Esophagus (tissue), 2 donors: ENCODE measurements around the gene BPIFB6. TPM values are rescaled to one million over a fixed set of nuclear protein-coding genes. Genes with fewer than 3 reads are reported as not detected.

Source experiments
- H3K27ac ChIP-seq, 2 donors: one replicate each; pipeline ENCODE4 v1.5.1; 2013; ENCODE audit warnings: low read depth in 2 of 2, mild to moderate bottlenecking in 2 of 2, inconsistent platforms in 1 of 2, low read length in 1 of 2, moderate library complexity in 1 of 2
- H3K27me3 ChIP-seq, 2 donors: one replicate each; pipeline ENCODE4 v1.6.1; 2013; ENCODE audit warnings: low read length in 2 of 2, control low read depth in 1 of 2, mild to moderate bottlenecking in 1 of 2; ENCODE audit not compliant: insufficient read depth in 2 of 2, control insufficient read depth in 1 of 2
- H3K36me3 ChIP-seq, 2 donors: one replicate each; pipeline ENCODE4 v1.6.1; 2013; ENCODE audit warnings: low read length in 1 of 2; ENCODE audit not compliant: control insufficient read depth in 2 of 2, insufficient read depth in 2 of 2
- H3K4me1 ChIP-seq, 2 donors: one replicate each; pipeline ENCODE4 v1.6.1; 2013; ENCODE audit warnings: low read length in 1 of 2; ENCODE audit not compliant: control insufficient read depth in 2 of 2, insufficient read depth in 2 of 2
- H3K4me3 ChIP-seq, 2 donors: one replicate each; pipeline ENCODE4 v1.5.1; 2013; ENCODE audit warnings: low read length in 2 of 2, mild to moderate bottlenecking in 2 of 2, low read depth in 1 of 2, moderate library complexity in 1 of 2
- H3K9me3 ChIP-seq, 2 donors: one replicate each; pipeline ENCODE4 v1.6.1; 2013; ENCODE audit warnings: mild to moderate bottlenecking in 2 of 2, low read depth in 1 of 2, low read length in 1 of 2, moderate library complexity in 1 of 2; ENCODE audit not compliant: control insufficient read depth in 2 of 2, insufficient read depth in 1 of 2
- WGBS, 2 donors: extraction: QIAGEN DNeasy Blood & Tissue Kit; methylation state at CpG; one replicate each; pipeline ENCODE4 v1.1.7; 2013; 5-methylcytosine and 5-hydroxymethylcytosine counted together
- polyA plus RNA-seq, 2 donors: library from polyadenylated mRNA; stranded (reverse); fragments of 200-250 nt; gene quantifications; one replicate each; pipeline ENCODE4 v1.2.3, GENCODE V29; 2013
- donor health status: healthy with polysubstance abuse.
- donor health status: Bipolar disorder and iron deficiency.

Gene BPIFB6
- polyA plus RNA-seq, 2 donors, result not detected

DNA sequence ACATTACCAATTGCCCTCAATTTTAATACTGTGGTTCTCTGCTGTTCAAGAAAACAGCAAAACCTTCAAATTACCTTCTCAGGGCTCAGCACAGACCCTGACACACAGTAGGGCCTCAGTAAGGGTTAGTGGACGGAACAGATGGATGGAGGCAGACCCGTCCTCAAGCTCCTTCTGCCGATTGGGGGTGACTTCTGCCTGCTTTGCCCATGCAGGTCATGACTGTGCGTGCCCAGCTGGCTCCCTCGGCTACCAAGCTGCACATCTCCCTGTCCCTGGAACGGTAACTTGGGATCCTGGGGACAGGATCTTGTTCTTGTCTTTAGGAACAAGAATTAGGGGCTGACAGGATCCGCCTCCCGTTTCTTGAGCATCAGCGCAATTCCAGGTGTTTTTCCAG lies 38.2 kb downstream of the BPIFB6 start:
- H3K4me3 ChIP-seq, result no peak overlapping the region
- no peaks in the 10 kb centered on the region for H3K27me3 ChIP-seq
- 82 to 85% methylated on average over 9 of the region's 9 CpGs for WGBS, 2 donors

DNA sequence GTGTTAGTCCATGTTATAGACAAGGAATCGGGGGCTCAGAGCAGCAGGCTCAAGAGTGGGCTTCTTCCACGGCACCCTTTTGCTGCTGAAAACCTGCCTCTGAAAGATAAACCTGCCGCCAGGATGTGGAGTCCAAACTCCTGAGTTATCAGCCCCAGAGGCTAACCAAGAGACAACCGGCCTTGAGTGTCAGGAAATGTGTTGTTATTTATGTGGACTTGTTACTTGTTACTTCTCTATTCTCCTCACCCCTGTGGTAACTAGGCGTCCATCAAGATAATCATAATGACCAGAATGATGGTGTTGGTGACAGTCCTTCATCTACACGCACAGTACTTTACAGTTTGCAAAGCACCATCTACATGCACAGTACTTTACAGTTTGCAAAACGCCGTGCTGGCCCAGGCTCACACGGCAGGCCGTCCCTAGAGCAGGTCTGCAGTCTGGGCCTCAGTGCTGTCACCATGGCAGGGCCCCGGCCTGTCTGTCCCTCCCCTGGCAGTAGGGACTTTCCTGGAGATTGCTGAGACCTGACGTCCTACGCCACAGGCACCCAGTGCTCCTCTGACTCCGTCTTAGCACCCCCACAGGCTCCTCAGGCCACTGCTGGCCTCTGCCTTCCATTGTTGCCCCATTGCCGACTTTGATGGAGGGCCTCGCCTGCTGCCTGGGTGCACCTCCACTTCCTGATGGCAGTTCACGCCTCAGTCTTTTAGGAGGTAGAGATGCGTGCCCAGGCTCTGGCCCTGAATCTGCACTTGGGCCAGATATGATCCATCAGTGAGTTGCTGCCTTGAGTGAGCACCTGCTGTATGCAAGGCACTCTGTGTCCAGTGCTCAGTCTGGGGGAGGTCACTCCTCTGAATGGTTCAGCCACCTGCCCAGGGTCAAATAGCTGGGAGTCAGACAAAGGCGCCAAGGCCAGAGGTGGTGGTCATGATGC lies 38.9 kb downstream of the BPIFB6 start:
- WGBS, 2 donors, result 80 to 81% methylated on average over 19 of the region's 19 CpGs
- Histone ChIP-seq H3K36me3 (no peaks in the 10 kb centered on the region), H3K27ac (no peak overlapping the region), H3K4me1 (no peaks in the 10 kb centered on the region), H3K9me3 (no peaks in the 10 kb centered on the region), H3K4me3 (no peak overlapping the region), H3K27me3 (no peaks in the 10 kb centered on the region)

More for the DNA sequence above, 38.2 kb downstream of the BPIFB6 start:
- Histone ChIP-seq H3K36me3 (no peaks in the 10 kb centered on the region), H3K27ac (no peak overlapping the region), H3K9me3 (no peaks in the 10 kb centered on the region), H3K4me1 (no peaks in the 10 kb centered on the region)

DNA sequence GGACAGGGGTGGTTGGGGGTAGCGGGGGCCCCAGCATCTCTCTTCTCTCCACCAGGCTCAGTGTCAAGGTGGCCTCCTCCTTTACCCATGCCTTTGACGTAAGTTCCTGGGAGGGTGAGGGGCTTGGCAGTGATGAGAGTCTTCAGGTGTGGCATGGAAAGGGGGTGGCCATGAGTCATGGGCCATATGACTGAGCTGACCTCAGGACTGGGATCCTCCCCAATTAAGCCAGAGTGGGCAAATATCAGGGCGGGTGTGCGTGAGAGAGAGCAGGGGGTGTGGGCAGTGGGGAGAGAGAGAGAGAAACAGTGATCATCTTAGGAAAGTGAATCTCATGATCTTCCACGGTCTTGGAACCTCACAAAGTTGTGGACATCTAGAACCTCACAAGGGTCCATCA lies 39.8 kb downstream of the BPIFB6 start:
- Histone ChIP-seq H3K36me3 (no peaks in the 10 kb centered on the region), H3K4me3 (no peak overlapping the region), H3K27ac (no peak overlapping the region), H3K4me1 (no peaks in the 10 kb centered on the region), H3K27me3 (no peaks in the 10 kb centered on the region), H3K9me3 (no peaks in the 10 kb centered on the region)
- 69 to 85% methylated on average over 5 of the region's 5 CpGs for WGBS, 2 donors

DNA sequence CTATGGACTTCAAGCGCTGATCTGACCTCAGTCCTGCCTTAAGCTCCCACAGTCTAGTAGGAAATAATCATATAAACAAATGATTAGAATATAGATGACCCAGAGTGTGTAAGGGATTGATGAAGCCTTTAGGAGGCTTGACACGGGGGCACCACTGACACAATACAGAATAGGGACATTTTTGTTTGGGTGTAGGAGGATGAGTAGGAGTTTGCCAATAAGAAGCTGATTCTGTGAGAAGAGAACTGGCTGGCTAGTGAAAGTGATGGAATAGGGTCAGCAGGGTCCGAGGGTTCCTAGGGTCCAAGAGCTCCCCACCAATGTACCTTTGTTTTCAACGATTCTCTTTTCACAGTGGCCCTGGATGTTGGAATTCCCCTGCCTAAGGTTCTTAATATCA lies 40.9 kb downstream of the BPIFB6 start:
- Histone ChIP-seq H3K4me1 (no peaks in the 10 kb centered on the region), H3K36me3 (no peaks in the 10 kb centered on the region), H3K27ac (no peak overlapping the region), H3K27me3 (no peaks in the 10 kb centered on the region), H3K9me3 (peaks cover 0 to under 1% of the 10 kb centered on the region in 2 donors), H3K4me3 (no peak overlapping the region)
- 84 to 88% methylated on average over 4 of the region's 4 CpGs for WGBS, 2 donors

DNA sequence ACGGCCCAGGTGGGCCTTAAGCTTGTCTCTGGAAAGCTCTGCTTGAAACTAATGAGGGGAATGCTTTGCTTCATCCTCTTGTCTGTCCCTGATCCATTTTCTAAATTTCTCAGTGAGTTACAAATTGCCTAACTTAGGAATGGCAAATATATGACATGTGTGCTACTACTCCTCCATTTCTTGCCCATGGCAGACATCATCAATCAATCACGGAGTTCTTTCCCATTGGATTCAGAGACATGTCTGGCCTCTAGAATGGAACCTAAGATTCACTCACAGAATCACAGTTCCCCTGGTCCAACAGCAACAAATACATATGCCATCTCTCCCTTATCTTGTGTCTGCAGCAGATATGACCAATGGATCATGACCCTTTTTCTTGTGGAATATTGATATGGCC lies 41.4 kb downstream of the BPIFB6 start:
- no peak overlapping the region for H3K27ac ChIP-seq
- WGBS, 2 donors, result 81% methylated on average over 2 of the region's 2 CpGs
- H3K4me3 ChIP-seq, result no peak overlapping the region
- H3K4me1 ChIP-seq, result no peaks in the 10 kb centered on the region
- peaks cover 0 to 2% of the 10 kb centered on the region in 2 donors for H3K9me3 ChIP-seq
- no peaks in the 10 kb centered on the region for H3K27me3 ChIP-seq
- H3K36me3 ChIP-seq, result no peaks in the 10 kb centered on the region

DNA sequence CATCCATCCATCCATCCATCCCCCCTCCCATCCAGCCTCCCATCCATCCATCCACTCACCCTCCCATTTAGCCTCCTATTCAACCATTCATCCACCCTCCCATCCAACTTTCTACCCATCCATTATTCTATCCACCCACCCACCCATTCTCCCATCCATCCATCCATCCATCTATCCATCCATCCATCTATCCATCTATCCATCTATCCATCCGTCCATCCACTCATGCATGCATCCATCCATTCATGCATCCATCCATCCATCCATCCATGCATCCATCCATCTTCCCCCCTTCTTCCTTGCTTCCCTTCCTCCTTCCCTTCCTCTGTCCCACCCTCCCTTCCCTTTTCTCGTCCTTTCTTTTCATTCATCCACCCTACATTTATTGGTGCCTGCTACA lies 43.2 kb downstream of the BPIFB6 start:
- Histone ChIP-seq H3K4me3 (no peak overlapping the region), H3K27ac (no peak overlapping the region), H3K9me3 (peaks cover 0 to 2% of the 10 kb centered on the region in 2 donors), H3K36me3 (no peaks in the 10 kb centered on the region), H3K4me1 (no peaks in the 10 kb centered on the region), H3K27me3 (no peaks in the 10 kb centered on the region)
- 70 to 73% methylated on average over 2 of the region's 2 CpGs for WGBS, 2 donors

DNA sequence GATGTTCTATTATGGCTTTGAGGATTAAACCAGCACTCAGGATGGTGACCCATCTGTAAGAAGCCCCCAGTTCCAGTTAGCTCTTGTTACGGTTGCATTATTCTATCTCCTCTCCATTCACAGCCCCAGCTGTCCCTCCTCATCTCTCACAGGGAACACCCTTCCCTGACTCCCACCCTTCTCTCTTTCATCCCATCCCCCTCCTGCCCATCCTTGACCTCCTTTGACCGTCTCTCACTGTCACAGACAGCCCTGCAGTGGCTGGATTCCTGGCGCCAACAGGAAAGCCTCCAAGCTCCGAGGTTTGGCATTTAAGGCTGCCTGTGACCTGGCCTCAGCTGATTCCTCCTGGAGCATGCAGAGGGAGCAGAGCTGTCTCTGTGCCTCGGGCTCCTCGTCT lies 43.8 kb downstream of the BPIFB6 start:
- Histone ChIP-seq H3K9me3 (peaks cover 0 to 2% of the 10 kb centered on the region in 2 donors), H3K27ac (no peak overlapping the region), H3K36me3 (no peaks in the 10 kb centered on the region), H3K4me1 (no peaks in the 10 kb centered on the region), H3K4me3 (no peak overlapping the region), H3K27me3 (no peaks in the 10 kb centered on the region)
- 52% methylated on average over 6 of the region's 6 CpGs for WGBS, 2 donors

DNA sequence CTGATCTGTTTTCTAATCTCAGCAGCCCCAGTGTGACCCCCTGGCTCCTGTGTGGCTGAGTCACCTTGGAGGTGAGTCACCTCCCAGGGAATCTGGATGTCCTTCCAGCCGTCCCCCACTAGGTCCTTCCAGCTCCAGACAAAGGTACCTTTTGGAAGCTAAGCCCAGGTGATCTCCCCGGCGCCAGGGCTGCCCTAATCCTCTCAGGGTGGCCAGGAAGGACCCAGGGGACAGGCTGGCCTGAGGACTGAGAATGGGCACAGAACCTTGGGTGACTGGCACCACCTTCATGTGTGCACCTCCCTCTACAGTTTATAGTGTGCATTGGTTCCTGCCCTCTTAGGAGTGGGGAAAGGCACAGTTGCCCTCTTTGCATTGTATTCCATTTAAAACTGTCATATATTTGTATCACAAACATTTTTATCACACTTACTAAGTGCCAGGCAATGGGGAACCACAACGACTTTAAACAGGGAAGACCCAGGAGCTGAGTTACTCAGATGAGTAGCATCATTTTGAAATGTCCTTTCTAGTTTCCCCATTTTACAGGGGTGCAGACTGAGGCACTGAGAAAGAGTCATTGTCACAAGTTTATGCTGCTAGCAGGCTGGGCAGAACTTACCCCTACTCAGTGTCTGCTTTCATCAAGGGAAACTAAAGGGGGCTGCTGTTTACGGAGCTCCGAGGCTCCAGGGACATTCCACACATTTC lies 45.4 kb downstream of the BPIFB6 start:
- peaks cover 0 to 2% of the 10 kb centered on the region in 2 donors for H3K27me3 ChIP-seq
- no peaks in the 10 kb centered on the region for H3K36me3 ChIP-seq
- no peaks in the 10 kb centered on the region for H3K4me1 ChIP-seq
- H3K4me3 ChIP-seq, result no peak overlapping the region
- WGBS, 2 donors, result 54 to 63% methylated on average over 6 of the region's 6 CpGs
- no peak overlapping the region for H3K27ac ChIP-seq
- peaks cover 0 to 2% of the 10 kb centered on the region in 2 donors for H3K9me3 ChIP-seq

DNA sequence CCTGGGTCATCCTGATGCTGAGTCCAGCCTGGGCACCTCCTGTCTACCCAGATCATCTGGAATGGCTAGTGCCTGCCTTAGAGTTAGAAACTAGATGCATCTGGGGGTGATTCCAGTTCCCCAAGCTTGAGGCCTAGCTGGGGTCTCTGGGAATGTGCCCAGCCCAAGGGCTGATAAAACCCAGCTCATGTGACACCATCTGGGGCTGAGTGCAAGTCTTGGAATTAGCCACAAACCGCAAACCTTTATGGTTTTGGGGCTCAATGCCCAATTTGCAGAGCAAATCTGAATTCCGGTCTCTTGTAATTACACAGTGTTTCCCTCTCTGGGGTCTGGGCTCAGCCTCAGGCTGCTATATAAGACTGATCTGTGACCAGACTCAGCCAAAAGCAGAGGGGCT lies 47.8 kb downstream of the BPIFB6 start, which contains the start of gene BPIFB4:
Gene BPIFB4 (plus strand): TSS at position 385 of the 400 bp plus-strand sequence. CDS start 1,884 bp downstream, outside the sequence.
- Histone ChIP-seq H3K27me3 (peaks cover 0 to 2% of the 10 kb centered on the region in 2 donors), H3K27ac (no peak within 1 kb of the TSS), H3K4me3 (no peak within 1 kb of the TSS), H3K4me1 (no peaks in the 10 kb centered on the region), H3K36me3 (no peaks in the 10 kb centered on the region), H3K9me3 (peaks cover 0 to 2% of the 10 kb centered on the region in 2 donors)
- WGBS, 2 donors, result 84 to 94% methylated on average over 2 of the region's 2 CpGs
